ENCODE results near the gene RERE. TPM values are rescaled to one million over a fixed set of nuclear protein-coding genes. Genes with fewer than 3 reads are reported as not detected.
"Not testable (repeated sequence)": the region's sequence is repeated elsewhere in the genome, so short reads cannot be mapped to it uniquely, and the experiment has no call there.

The RERE gene
- total RNA-seq, 1 experiment from 2014 or later: 20.0 TPM

DNA sequence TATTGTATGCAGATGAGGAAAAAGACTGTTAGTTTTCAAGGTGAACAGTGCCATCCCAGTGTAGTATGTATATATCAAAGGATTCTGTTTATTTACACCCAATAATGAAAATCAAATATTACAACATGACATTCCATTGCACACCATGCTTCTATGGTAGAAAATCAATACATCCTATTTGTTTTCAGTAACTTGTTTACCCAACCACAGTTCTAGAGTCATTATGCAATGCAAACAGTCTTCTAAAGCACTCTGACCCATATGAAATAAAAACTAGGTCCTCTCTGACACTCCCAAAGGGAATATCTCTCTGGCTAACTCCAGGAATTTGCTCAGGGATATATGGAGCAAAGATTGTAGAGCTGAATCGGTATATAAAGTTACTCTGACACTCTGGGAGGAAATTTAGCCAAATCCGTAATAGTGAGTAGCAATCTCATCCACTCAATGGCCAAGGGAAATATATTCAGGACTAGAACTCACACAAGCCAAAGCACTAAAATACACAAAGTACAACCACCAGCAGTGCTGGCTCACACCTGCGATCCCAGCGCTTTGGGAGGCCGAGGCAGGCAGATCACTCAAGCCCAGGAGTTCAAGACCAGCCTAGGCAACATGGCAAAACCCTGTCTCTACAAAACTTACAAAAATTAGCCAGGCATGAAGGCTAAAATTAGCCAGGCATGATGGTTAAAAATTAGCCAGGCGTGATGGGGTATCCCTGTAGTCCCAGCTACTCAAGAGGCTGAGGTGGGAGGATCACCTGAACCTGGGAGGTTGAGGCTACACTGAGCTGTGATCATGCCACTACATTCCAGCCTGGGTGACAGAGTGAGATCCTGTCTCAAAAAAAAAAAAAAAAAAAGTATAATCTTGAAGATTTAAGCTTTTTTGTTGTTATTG lies 75.2 kb downstream of the RERE start:
- in situ Hi-C loops (cut with HindIII; ENCODE audit: low pct_unique_long_range_greater_than_20kb, low sequenced_read_pairs): no loop called here
- no peak for DNase-seq (ENCODE audit: low read depth, low spot score)

DNA sequence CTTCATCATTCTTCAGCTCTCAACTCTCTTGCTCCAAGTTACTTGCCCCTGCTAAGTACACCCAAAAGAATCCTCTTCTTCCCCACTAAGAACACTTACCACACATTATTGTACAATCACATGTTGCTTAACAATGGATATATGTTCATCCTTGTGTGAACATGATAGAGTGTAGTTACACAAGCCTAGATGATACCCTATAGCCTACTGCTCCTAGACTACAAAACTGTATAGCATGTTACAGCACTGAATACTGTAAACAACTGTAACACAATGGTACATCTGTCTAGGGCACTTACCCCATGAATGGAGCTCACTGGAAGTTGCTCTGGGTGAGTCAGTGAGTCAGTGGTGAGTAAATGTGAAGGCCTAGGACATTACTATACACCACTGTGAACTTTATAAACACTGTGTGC lies 77.4 kb downstream of the RERE start:
- peak; percentile 79 for DNase-seq (ENCODE audit: low read depth, low spot score)
- in situ Hi-C loops (cut with HindIII; ENCODE audit: low pct_unique_long_range_greater_than_20kb, low sequenced_read_pairs): no loop called here

DNA sequence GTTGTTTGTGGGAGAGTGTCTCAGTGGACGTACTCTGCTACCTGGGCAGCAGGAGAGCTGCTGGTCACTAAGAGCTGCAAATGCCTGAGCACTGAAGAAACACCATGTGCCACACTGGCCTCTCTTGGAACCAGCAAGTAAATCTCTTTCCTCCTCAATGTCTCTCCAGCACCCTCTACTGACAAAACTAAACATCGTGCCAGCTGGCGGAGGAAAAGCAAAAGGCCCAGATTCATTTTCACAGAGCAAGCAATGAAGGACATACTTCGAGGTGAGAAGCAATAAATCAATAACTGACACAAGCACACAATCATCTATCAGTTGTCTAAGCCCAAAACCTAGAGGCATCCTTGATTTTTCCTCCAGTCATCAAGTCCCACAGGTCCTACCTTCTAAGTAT lies 78.1 kb downstream of the RERE start:
- peak; percentile 12 for DNase-seq (ENCODE audit: low read depth, low spot score)
- in situ Hi-C loops (cut with HindIII; ENCODE audit: low pct_unique_long_range_greater_than_20kb, low sequenced_read_pairs): no loop called here

DNA sequence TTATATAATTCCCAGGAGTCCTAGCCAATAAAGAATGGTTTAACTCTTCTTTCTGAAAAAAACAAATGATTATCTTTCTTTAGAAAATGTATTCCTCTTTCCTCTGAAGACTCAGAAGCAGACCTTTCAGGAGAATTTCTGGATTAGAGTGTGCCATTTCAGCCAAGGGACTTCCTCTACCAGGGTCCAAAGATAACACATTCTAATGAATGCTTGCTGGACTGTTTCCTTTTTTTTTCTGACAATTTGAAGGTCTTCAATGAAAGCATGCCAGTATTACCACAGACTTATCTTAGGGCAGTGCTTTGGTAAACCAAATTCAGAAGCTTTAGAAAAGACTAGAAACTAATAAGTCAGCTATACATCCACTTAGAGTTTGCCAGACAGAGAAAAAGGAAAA lies 80.5 kb downstream of the RERE start:
- in situ Hi-C loops (cut with HindIII; ENCODE audit: low pct_unique_long_range_greater_than_20kb, low sequenced_read_pairs): no loop called here
- no peak for DNase-seq (ENCODE audit: low read depth, low spot score)

DNA sequence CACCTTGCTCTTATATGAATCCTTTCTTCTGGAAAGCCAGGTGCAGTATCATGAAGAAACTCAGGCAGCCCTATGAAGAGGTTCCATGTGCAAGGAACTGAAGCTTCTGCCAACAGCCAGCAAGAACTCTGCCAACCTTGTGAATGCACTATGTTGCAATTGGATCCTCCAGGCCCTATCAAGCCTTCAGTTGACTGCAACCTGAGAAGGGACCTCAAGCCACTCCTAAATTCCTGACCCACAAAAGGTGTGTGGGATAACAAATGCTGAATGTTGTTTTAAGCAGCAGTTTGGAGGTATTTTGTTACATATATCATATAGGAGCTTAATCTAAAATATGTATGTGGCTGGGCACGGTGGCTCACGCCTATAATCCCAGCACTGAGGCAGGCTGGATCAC lies 84.0 kb downstream of the RERE start:
- in situ Hi-C loops (cut with HindIII; ENCODE audit: low pct_unique_long_range_greater_than_20kb, low sequenced_read_pairs): no loop called here
- DNase-seq (ENCODE audit: low read depth, low spot score): no peak

DNA sequence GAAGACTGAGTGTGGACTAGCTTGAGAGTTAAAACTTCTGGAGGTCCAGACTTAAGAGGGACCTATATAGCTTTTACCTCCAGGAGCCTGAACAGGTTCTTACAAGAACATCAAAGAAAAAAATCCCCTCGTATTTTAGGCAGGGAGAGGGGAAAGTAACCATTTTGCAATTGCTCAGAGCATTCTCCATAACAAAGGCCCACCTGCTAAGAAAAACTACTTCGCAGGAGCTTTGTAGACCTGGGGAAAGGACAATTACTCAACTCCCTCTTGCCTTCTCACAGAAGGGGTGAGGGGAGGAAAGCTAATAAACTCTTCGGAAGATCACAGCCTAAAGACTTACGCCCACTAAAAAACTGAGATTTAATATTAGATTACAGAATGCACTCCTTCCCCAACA lies 86.3 kb downstream of the RERE start:
- no peak for DNase-seq (ENCODE audit: low read depth, low spot score)

DNA sequence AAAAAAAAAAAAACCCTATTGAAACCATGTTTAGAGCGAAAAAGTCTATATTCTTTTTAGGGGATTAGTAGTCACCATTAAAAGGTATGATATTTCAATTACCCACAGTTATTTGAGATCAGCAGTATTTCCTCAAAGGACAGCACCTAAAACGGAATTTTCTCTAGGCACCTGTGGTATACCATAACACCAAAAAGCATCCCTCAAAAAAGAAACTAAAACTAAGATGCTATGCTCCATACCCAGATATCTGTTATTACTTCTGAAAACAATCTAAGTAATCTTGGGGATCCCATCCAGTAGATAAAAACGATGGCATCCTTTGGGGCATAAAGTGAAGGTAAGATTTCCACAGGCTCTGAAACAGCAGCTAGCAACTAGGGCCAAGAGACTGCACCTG lies 89.0 kb downstream of the RERE start:
- in situ Hi-C loops (cut with HindIII; ENCODE audit: low pct_unique_long_range_greater_than_20kb, low sequenced_read_pairs): no loop called here
- no peak for DNase-seq (ENCODE audit: low read depth, low spot score)

More for the DNA sequence above, 86.3 kb downstream of the RERE start:
- in situ Hi-C loops (cut with HindIII; ENCODE audit: low pct_unique_long_range_greater_than_20kb, low sequenced_read_pairs): no loop called here

DNA sequence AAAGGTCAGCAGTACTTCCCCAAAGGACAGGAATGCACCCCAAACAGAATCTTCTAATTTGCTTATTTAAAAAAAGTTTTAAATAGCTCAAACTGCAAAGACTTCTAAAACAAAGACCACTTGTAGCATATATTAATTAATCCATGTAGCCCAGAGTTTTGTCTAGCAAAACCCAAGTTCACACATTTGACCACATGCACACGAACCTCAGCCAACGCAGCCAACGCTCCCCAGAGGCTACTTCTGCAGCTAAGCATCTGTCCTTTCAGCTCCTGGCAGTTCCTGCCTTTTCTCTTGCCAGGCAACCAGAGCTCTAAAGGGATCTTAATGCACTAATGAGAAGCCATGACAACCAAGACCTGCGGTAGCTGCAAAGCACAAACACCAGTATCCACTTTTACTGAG lies 89.6 kb downstream of the RERE start:
- in situ Hi-C loops (cut with HindIII; ENCODE audit: low pct_unique_long_range_greater_than_20kb, low sequenced_read_pairs): no loop called here
- DNase-seq (ENCODE audit: low read depth, low spot score): no peak

DNA sequence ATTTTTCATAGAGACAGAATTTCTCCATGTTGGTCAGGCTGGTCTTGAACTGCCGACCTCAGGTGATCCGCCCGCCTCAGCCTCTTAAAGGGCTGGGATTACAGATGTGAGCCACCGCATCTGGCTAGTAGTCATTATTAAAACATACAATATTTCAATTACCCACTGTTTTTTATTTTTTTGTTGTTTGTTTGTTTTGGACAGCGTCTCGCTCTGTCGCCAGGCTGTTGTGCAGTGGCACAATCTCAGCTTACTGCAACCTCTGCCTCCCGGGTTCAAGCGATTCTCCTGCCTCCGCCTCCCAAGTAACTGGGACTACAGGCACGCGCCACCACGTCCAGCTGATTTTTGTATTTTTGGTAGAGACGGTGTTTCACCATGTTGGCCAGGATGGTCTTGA lies 90.1 kb downstream of the RERE start:
- DNase-seq (ENCODE audit: low read depth, low spot score); in situ Hi-C loops (cut with HindIII; ENCODE audit: low pct_unique_long_range_greater_than_20kb, low sequenced_read_pairs): not testable (repeated sequence)

DNA sequence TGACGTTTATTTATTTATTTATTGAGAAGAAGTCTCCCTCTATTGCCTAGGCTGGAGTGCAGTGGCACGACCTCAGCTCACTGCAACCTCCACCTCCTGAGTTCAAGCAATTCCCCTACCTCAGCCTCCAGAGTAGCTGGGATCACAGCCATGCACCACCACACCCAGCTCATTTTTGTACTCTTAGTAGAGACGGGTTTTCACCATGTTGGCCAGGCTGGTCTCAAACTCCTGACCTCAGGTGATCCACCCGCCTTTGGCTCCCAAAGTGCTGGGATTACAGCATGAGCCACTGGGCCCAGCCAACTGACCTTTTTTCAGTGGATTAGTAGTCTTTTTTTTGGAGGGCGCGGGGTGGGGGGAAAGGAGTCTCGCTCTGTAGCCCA lies 90.6 kb downstream of the RERE start:
- in situ Hi-C loops (cut with HindIII; ENCODE audit: low pct_unique_long_range_greater_than_20kb, low sequenced_read_pairs); DNase-seq (ENCODE audit: low read depth, low spot score): not testable (repeated sequence)

DNA sequence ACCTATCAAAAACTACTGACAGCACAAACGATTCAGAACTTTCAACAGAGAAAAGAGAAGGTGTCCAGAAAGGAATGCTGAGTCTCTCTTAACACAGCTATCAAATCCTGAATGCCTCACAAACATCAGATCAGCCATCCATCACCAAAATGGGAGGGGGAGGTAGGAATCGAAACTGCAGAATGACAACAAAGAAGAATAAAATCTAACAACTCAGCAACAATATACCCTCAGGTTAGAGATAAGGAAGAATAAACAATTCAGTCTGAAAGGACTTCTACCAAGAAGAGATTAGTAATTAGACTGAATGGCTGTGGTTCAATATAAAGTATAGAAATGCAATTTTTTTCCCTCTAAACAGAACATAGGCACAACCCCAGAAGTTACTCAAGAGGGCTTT lies 94.4 kb downstream of the RERE start:
- no peak for DNase-seq (ENCODE audit: low read depth, low spot score)
- in situ Hi-C loops (cut with HindIII; ENCODE audit: low pct_unique_long_range_greater_than_20kb, low sequenced_read_pairs): no loop called here

DNA sequence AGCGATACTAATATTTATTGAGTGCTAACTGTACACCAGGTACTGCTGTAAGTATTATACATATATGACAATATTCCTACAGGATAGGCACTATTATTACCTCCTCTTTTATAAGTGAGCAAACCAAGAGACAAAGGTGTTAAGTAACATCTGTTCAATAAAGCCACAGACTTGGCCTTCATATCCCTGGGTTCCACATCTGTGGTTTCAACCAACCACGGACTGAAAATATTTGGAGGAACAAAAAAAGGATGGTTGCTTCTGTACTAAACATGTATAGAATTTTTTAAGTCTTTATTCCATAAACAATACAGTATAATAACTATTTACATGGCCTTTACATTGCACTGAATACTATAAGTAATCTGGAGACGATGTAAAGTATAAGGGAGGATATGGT lies 95.1 kb downstream of the RERE start:
- no peak for DNase-seq (ENCODE audit: low read depth, low spot score)
- in situ Hi-C loops (cut with HindIII; ENCODE audit: low pct_unique_long_range_greater_than_20kb, low sequenced_read_pairs): no loop called here

DNA sequence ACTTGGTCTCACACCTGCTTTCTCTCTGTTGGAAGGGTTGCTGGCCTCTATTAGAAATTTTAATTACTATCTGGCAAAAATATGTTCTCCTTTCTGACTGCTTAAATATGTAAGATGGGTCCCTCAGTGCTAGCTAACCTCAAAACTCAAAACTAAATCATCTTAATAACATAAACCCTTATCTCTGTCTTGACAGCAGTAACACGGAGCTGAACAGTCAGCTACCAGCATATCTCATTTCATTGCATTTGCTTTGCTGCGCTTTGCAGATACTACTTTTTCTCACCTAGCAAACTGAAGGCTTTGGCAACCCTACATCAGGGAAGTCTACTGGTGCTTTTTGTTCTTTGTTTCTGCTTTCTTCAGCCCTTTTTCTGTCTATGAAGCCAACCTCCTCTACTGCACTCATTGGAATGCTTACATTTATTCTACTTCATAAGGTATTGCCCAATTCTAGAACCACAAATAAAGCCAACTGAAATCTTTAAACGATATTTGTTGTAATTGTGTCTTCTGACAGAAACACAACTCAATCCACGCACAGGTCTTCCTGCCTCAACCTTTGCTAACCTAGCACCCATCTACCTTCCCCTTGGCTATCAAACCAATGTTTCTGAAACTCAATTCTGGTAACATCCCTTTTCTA lies 95.6 kb downstream of the RERE start:
- no peak for DNase-seq (ENCODE audit: low read depth, low spot score)
- in situ Hi-C loops (cut with HindIII; ENCODE audit: low pct_unique_long_range_greater_than_20kb, low sequenced_read_pairs): no loop called here

DNA sequence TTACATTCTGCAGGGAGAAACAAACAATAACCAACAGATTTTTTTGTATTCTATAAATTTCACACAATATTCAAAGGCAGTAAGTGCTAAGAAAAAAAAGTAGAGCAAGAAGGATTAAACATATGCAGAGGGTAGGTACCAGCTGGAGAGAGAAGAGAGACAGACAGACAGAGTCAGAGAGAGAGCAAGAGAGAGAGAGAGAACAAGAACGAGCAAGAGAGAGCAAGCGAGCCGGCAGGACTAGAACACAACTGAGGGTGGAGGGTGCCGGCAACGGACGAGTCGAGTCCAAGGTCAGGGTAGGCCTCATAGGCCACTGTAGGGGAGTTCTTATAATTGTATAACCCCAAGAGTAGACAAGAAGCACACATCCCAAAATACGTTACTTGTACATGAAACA lies 97.1 kb downstream of the RERE start:
- no peak for DNase-seq (ENCODE audit: low read depth, low spot score)
- in situ Hi-C loops (cut with HindIII; ENCODE audit: low pct_unique_long_range_greater_than_20kb, low sequenced_read_pairs): no loop called here

DNA sequence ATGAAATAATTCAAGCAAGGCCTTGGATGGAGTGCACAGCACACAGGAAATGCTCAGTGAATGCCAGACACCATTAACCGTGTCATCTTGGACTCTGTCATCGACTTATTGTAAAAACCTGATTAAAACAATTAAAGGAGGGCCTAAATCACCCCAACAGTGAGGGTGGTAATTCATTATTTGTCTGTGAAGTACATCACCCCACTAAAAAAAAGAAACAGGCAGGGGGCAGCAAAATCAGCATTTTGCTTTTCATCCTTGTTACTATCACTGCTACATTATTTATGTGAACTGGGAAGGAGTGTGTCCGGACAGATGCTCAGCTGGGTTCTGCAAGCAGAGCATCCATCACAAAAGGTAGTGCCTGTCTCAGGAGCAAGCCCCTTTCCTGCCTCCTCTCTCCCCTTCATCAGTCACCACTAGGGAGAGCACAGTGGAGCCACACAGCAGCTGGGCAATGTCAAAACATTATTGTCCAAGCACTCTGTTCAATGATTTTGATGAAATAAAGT lies 98.5 kb downstream of the RERE start:
- DNase-seq (ENCODE audit: low read depth, low spot score): no peak
- in situ Hi-C loops (cut with HindIII; ENCODE audit: low pct_unique_long_range_greater_than_20kb, low sequenced_read_pairs): no loop called here

DNA sequence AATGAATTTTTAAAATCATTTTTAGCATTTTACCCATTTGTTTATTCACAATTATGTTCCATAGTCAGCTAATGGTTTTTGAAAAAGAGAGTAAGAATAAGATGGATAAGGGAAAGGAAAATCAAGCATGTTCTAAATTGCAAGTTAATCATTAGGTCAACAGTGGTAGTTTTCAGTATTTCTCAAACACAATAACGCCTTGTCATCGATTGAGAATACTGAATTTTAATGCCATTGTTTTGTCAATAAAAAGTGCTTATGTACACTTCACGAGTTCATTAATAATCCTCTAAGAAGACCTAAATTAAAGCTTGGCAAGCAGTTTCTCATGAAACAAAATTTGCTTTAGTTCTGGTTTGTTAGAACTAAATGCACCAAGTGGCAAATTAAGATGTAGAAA lies 100.3 kb downstream of the RERE start:
- in situ Hi-C loops (cut with HindIII; ENCODE audit: low pct_unique_long_range_greater_than_20kb, low sequenced_read_pairs): no loop called here
- DNase-seq (ENCODE audit: low read depth, low spot score): no peak

DNA sequence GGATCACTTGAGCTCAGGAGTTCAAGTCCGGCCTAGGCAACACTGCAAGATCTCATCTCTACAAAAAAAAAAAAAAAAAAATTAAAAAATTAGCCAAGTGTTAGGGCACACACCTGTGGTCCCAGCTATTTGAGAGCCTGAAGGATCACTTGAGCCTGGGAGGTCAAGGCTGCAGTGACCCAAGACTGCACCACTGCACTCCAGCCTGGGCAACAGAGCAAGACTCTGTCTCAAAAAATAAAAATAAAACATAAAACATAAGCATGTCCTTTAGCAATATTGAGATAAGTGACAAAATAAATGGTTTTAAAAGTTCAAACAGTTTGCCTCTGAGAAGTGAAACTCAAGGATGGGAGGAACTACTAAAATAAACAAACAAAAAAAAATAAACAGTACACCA lies 101.2 kb downstream of the RERE start:
- in situ Hi-C loops (cut with HindIII; ENCODE audit: low pct_unique_long_range_greater_than_20kb, low sequenced_read_pairs): no loop called here

DNA sequence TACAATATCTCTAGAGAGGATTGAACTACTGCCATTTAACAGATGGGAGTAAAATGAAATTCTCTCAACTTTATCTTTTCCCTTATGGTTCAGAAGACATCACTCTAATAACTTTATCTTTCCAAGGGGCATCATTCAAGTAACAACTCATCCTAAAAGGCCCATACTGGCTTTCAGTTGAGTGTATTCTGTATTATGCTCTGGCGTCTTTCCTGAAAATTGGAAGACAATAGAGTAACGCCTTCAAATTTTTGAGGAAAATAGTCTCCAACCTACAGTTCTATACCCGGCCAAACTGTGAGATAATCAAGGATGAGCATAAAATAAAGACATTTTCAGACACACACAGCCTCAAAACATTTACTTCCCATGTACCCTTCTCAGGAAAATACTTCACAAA lies 103.3 kb downstream of the RERE start:
- in situ Hi-C loops (cut with HindIII; ENCODE audit: low pct_unique_long_range_greater_than_20kb, low sequenced_read_pairs): no loop called here
- DNase-seq (ENCODE audit: low read depth, low spot score): no peak

More for the DNA sequence above, 101.2 kb downstream of the RERE start:
- DNase-seq (ENCODE audit: low read depth, low spot score): no peak
